ENCODE measurements around the gene EEA1.

The EEA1 gene

DNA sequence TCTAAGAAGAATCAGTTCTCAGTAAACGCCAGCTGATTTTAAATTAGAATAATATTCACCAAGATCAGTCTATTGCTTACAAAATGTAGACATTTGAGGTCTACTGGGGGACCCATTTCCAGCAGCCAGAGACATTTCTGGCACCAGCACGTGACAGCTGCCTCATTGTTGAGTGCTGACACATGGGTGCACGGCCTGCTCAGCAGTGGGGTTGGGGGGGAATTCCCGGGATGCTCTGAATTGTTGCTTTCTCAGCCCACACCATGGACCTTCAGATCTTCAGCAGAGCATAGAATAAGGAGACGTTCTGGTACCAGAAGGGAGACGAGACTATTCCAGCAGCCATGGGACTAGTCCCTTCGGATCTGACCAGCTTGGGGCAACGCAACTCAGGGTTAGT, 208.0 kb downstream of the EEA1 start:
- no peak for DNase-seq (ENCODE audit: extremely low spot score)
- ChIA-PET CTCF (interaction anchor here (1.5 kb wide), 1 partner anchor 12 kb away, joined by 5 read pairs; no protein-coding TSS in a partner anchor), POLR2A (interaction anchor here (0.6 kb wide), 1 partner anchor 16 kb away, joined by 9 read pairs; no protein-coding TSS in a partner anchor)
- TF ChIP-seq, protein P1, sequence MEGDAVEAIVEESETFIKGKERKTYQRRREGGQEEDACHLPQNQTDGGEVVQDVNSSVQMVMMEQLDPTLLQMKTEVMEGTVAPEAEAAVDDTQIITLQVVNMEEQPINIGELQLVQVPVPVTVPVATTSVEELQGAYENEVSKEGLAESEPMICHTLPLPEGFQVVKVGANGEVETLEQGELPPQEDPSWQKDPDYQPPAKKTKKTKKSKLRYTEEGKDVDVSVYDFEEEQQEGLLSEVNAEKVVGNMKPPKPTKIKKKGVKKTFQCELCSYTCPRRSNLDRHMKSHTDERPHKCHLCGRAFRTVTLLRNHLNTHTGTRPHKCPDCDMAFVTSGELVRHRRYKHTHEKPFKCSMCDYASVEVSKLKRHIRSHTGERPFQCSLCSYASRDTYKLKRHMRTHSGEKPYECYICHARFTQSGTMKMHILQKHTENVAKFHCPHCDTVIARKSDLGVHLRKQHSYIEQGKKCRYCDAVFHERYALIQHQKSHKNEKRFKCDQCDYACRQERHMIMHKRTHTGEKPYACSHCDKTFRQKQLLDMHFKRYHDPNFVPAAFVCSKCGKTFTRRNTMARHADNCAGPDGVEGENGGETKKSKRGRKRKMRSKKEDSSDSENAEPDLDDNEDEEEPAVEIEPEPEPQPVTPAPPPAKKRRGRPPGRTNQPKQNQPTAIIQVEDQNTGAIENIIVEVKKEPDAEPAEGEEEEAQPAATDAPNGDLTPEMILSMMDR (IDR thresholded peaks at IDR 0.05; ENCODE audit: control extremely low read depth, extremely low read depth, low read depth, missing control alignments), result no peak

All from GM10248 (cell line).